GM18517 (cell line): ENCODE measurements around the gene DNAJC18.
"Not testable (repeated sequence)": the region's sequence is repeated elsewhere in the genome, so short reads cannot be mapped to it uniquely, and the experiment has no call there.

Experiments
- ATAC-seq: cut with Tn5 transposase; IDR thresholded peaks from one replicate; pipeline ENCODE4 v1.9.1; 2021; ENCODE audit warnings: mild to moderate bottlenecking, moderate library complexity; ENCODE audit not compliant: unreplicated experiment

Gene DNAJC18

DNA sequence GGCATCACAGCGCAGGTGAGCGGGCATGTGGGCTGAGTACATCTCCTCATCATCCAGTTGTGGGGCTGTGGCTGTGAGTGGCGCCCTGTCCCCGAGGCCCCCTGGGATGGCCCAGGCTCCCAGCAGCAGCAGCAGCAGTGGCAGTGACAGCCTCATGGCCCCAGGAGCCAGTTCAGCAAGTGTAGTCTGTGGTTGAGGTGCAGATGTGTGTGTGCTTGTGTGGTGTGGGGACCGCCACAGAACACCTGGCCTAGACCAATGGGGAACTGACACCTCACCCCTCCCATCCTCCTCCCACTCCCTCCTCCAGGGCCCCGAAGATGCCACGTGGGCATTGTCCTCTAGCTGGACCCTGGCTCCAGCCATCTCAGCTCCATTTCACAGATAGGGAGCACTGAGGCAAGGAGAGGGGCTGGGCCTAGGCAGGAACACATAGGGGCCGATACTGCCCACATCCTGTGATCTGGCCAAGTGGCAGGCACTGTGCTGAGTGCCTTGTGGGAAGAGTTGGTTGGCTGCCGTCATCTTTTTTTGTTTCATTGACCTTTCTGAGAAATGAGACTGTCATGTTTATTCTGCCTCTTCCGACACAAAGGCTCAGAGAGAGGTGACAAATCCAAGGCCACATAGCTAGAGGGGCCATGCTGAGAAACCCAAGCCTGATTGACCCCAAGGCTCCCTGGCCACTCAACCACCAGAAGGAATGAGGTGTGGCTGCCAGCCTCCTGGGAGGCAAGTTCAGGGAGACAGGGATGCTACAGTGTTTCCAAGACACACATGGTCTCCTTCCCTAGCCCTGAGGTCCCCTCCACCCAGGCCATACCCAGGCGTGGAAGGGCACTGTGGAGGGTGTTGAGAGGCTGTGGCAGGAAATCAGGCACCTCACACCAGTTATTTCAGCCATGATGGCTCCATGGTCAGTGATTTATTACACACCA, 49.4 kb downstream of the DNAJC18 start, which contains the start of gene MZB1:
TSS of gene MZB1 (minus strand) at position 213 of the 938 bp plus-strand sequence. CDS start at position 156, 57 bp downstream.
- ATAC-seq = peak; percentile 43

DNA sequence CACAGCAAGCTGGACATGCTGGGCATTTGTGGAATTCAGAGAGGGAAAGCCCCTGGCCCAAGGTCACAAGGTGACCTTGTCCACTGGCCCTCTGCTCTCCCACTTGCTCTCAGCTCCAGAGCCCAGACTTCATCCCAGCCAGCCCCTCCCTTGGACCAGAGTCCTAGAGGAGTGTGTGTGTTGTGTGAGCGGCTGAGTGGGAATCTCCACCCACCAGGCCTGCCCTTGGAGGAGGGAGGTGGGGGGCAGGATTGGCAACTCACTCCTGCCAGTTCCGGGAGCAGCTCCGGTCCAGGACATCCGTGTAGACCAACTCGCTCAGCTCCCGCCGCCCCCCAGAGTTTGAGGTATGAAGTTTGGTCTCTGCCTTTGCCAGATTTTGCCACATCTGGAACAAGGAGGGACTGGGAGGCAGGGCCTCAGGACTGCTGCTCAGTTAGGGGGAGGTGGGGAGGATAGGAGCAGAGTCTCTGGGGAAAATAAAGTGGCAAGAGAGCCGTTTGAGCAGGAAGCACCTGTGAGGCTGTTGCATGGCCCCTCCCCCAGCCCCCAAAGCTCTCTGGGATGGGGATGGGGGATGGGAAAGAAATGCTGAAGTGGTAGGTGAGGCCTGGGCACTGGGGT, 51.0 kb downstream of the DNAJC18 start:
- no peak for ATAC-seq

DNA sequence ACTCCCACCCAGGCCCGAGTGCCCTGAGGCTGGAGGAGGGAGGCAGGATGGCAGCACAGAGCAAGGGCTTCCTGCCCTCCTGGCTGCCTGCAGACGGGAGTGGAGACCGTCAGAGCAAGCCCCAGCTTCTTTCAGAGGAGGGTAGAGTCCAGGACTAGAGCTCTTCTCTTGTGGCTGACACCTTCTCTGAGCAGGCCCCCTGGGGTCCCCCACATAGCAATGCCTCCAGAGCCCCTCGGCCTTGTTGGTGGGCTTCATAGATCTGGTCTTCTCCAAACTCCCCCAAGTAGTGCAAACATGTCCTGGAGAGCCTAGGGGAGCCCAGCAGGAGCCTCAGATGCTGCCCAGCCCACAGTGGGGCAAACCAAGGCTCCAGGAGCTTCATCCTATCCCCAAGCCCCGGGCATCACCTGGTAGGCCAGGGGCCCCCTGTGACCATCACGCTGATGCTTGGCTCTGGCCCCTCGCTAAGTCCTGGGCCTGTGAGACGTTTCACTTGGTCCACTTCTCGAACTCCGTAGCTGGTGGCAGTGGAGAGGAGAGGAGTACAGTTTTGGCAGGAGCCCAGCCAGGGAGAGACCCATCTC, 51.6 kb downstream of the DNAJC18 start:
- ATAC-seq = no peak

DNA sequence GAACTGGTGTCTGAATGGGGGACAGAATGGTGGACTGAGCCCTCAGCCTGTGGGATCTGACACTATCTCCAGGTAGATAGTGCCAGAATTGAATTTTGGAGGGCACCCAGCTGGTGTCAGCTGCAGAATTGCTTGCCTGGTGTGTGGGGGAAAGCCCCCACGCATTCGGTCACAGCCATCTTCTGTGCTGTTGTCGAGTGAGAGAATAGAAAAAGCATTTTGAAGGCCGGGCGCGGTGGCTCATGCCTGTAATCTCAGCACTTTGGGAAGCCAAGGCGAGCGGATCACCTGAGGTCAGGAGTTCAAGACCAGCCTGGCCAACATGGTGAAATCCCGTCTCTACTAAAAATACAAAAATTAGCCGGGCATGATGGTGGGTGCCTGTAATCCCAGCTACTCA, 52.4 kb downstream of the DNAJC18 start:
- not testable (repeated sequence) for ATAC-seq

DNA sequence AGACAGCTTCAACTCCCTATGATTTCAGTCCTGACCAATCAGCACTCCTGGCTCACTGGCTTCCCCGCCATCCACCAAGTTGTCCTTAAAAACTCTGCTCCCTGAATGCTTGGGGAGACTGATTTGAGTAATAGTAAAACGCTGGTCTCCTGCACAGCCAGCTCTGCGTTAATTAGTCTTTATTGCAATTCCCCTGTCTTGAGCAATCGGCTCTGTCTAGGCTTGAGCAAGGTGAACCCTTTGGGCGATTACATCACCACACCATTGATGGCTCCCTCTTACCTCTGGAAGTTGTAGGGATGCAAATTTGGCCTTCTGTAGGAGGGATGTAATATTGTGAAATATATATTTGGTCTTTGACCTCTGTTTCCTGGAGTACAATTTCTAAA, 53.3 kb downstream of the DNAJC18 start:
- no peak for ATAC-seq

DNA sequence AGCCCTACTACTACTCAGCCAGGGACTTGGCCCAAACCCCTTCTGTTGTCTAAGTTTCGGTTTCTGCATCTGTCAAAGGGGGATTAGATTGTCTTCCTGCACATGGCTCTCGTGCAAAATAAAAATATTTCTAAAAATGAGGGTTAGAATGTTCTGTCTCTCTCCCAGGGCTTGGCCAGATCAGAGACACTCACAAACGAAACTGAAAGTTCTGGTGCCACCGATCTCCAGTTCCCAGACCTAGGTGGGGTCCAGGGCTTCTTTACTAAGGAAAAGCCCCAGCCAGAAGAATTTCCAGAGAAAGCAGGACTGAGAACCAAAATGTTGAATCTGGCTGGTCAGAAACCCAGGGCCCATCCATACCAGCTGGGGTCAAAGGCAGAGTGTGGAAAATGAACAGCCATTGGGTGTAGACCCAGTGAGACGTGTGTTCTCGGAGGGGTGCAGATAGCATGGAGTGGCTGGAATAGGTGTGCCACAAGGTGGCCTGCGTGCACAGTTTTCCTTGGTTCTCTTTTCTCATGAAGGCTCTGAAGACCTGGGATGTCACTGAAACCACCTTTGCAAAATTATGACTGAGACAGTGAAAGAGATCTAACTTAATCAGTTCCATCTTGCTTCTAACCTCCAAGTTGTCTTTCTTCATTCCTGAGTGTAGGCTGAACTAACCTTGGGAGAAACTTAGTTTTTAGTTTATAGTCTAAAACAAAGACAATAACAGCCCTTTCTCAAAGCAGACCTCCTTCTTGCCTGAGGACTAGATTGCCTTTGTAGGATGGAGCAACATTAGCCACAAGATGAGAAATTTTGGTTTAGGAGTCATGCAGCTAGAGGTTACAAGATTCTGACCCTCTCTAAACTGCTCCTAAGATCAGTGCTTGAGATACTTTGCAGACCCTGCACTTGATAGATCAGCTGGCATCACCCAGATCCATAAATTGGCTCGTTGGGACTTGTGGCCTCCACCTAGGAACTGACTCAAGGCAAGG, 54.0 kb downstream of the DNAJC18 start:
- no peak for ATAC-seq

DNA sequence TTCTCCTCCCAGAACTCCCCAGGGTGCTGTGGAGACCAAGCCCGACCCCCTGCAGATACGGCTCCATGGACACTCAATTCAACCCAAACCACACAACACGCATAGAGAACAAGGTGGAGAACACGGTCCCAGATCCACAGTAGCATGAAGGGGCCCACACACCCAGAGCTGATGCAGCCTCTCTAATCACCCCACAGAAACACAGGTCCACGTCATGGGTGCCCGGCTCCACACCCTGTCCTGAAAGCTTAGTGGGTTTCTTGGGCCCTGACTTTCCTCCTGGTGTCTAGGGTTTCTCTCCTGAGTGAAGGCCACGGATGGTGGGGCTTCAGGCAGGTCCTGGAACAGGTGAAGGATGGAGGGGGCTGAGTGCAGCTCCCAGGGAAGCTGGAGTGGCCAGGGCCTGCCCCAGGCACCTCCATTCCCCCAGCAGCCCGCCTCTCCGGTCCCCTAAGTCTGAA, 54.7 kb downstream of the DNAJC18 start:
- no peak for ATAC-seq

DNA sequence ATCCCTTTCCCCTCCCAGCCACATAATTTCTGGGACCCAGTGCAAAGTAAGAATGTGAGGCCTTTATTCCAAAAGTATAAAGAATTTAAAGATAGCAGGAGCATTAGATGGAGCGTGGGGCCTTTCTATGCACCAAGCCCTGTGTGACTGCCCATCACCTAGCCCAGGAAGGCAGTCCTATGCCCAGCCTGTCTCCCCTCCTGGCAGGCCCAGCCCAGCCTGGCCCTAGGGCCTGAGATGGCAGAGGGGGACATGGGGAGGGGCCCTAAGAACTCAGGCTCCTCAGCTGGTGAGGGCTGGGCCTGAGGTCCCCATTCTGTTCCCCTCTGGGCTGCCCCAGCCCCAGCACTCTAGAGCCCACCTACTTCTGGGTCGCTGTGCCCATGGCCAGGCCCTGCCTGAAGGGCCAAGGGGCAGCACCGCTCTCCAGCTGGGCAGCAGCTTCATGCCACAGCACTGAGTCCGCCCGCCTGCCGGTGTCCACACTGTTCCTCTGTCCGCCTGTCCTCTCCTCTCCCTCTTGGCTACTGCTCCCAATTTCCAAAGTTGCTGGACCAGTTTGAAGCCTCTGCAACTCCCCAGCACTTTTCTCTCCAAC, 55.2 kb downstream of the DNAJC18 start:
- no peak for ATAC-seq

DNA sequence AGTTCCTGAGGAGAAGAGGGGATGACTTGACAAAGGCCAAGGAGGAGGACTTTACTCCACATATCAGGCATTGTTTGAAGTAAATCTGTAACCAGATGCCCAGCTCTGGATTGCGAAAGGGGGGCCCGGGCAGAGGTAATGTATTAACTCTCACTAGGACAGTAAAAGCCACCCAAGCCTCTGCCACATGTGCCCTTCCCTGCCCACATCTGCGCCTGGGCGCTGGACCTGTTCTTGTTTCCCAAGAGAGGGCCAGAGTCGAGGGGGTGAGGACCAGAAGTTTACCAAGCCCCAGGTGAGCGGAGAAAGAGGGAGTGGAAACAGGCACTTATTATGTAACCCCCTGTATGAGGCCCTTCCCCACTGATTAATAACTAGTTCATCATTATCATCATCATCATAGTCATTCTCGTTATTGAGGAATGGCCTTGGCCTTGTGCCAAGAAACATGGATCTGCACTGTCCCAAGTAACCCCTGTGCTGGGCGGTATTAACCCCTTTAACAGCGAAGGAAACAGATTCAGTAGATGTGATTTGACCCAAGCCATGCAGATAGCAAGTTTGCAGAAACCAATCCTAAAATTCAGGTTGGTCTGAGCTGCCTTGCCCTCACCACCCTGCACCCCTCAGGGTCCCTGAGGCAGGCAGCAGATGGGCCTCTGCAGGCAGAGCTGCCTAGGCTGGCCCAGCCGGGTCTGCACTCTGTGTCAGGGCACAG, 55.9 kb downstream of the DNAJC18 start, which contains the start of gene SLC23A1:
TSS of gene SLC23A1 (minus strand) at position 23 of the 718 bp plus-strand sequence. CDS start 44 bp downstream, outside the sequence.
- ATAC-seq = no peak

DNA sequence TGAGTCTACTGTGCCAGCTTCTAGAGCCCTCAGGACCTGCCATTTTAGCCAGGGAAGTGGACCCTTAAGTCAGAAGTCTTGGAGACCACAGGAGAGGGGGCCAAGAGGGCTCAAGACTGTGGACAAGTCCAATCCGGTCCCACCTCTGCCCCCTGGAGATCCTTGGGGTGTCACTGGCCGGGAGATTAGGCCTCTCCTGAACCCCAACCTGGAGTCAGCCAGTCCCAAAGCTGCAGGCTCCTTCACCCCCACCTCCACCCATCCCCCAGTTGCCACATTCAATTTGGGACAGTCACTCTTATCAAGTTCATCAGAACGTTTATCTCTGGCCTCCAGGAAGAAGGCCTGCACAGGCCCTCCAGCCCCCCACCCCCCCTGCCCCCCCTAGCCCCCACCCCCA, 56.5 kb downstream of the DNAJC18 start:
- ATAC-seq = no peak

DNA sequence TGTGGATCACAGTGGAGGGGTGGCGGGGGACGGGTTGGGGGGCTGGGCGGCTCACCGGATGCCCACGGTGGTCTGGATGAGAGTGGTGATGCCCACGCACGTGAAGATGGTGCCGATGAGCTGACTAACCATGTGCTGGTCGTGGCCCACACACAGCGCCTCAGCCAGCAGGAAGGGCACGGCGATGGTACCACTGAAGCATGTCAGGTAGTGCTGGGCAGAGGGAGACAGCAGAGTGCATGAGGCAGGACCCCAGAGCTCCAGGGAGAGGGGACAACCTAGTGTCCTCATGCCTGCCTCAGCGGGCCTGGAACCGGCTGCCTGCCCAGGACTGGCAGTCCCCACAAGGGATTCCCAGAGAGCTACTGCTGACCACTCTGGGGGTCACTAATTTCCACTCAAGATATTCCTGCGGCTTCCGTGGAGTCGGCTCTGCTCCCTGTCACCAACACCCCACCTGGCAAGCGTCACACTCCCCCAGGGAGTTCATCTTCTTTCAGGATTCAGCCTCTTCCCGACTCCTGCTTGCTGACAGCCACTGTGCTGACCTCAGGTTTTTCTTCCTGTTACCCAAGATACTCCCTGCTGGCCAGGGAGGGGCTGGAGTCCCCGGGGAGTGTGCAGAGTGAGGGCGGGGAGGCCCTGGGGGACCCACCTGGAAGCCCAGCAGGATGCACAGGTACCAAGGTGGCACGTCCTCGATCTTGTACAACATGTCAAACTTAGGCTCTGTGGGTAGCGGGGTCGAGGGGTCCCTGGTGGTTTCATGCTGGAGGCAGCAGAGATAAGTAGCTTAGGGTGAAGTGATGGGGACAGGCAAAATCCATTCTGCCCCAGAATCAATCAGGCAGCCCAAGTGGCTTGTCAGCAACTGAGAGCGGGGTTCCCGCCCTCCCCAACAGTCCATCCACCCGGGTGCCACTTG, 57.2 kb downstream of the DNAJC18 start:
- ATAC-seq = no peak

DNA sequence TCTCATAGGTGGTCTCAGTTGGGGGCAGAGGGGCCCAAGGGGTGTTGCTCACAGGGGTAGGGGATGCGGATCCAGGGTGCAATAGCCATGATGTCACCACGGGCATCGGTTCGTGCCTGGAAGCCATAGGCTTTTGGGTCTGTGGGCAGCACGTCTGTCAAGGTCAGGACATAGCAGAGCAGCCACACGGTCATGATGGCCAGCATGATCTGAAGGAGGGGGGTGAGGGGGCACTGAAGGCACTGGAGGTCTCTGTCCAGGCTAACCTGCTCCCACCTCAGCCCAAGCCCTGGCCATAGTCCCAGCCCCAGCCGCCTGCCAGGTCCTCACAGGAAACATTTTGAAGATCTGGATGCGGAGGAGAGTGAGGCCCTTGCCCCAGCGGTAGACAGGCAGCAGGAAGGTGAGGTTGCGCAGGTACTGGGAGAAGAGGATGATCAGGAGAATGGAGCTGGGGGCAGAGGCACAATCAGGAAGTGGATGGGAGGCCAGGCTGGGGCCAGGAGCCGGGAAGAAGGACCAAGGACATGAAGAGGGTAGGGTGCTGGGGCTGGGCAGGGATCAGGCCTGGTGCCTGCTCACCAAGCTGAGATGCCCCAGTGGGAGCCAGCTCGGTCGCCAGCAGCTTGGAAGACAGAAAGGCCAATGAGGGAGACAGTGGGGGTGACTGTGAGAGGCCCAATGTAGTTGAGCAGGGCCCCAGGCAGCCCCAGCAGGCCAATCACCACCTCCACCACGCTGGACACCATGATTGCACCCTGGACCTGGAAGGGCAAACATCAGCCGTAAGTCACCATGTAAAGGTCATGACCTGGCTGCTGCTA, 59.5 kb downstream of the DNAJC18 start:
- ATAC-seq = no peak

DNA sequence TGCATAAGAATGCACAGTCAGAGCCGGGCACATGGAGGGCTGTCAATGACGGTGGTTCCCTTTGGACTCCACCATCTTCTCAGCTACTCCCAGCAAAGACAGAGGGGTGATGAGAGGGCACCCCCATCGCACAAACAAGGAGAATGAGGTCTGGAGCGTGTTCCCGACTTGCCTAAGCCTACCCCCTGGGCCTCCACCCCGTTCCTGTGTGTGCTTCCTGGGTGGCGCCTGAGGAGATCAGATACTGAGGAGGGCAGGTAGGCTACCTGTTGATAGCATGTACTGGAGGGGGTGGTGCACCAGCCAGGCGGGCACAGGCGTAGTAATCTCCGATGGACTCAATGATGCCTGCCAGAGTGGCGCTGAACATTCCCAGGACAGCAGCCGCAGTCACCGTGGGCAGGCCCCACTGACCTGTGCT, 60.4 kb downstream of the DNAJC18 start:
- ATAC-seq = no peak

DNA sequence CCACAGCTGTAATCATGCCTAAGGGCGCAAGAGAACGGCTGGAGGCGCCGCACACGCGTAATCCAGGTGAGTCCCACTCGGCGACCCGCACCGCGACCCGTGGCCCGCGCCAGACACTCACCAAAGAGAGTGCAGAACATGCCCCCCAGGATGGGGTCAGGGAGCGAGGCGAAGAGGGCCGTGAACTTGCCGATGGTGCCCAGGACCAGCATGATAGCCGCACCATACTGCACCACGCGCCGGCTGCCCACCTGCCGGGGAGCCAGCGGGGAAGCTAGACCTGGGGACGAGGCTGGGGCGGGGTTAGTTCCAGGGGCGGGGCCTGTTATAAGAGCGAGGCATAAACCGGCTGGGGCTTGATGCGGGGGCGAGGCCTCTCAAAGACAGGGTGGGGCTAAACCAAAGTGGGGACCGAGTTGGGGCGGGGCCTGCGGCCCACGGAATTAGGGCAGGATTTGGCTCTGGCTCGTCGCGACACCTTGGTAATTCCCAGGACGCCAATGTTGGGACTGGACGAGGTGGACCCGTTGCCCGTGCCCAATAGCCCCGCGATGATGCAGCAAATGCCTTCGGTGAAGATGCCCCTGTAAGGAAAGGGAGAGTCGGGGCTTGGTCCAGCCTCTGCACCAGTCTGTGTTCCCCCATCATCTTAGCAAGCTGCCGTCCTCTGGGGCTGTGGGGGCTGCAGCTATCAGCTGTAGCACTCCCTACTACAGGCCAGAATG, 61.1 kb downstream of the DNAJC18 start:
- ATAC-seq = no peak

DNA sequence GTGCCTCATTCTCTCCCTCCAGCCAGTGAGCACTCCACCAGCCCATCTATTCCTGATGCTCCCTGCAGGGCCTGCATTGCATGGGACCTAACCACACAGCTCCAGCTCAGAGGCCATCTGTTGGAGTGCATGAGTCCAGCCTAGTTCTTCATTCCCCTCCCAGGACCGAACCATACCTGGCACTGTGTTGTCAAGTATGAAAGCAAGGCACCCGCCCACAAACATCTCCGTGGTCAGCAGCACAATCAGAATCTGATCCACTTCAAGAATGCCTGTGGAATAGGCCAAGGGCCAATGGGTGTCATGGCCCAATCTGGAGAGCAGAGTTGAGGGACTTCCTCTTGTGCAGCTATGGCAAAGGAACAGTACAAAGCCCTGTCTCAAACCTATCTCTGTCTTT, 62.1 kb downstream of the DNAJC18 start:
- ATAC-seq = no peak

DNA sequence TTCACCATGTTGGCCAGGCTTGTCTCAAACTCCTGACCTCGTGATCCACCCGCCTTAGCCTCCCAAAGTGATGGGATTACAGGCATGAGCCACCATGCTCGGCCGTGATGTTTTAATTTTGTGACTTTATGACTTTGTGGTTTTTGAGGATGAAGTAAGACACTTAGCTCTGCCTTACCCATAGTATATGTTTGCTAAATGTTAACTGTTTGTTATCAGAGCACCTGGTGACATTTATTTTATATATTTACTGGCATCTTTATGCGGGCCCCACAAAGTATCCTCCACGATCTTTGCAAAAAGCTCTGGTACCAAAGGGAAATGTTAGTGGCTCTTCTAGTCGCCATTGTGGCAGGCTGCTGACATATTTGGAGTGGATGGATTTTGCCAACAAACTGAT, 63.0 kb downstream of the DNAJC18 start:
- ATAC-seq = no peak

DNA sequence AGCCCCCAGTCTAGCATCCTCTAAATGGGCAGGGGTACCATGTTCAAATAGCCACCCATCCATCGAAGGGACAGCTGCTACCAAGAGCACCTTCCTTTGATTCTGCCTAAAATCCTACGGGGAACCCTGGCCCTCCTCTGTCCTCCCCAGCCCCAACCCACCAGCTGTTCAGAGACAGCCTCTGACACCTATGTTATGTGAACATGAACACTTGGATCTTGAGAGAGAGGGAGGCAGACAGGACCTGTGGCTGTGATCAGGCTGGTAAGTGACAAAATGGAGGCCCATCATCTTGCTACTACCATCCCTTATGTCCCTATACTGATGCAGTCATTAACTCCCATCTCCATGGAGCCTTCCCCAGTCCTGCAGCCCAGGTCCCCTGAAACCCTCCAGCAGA, 64.4 kb downstream of the DNAJC18 start:
- ATAC-seq = no peak
